Skin of body (tissue), 2 donors: ENCODE measurements around the gene PEAK3. TPM values are rescaled to one million over a fixed set of nuclear protein-coding genes. Genes with fewer than 3 reads are reported as not detected.

ENCODE experiments used
- DNase-seq: peaks from one replicate; lab custom pipeline; 2025; lab: John Stamatoyannopoulos, UW
- total RNA-seq: library from RNA; depleted of rRNA; stranded (reverse); fragments of >200 nt; gene quantifications from one replicate; pipeline ENCODE4 v1.2.3, GENCODE V29; 2014

Gene PEAK3
- total RNA-seq, 1 donor from 2014 or later = 0.20 TPM

DNA sequence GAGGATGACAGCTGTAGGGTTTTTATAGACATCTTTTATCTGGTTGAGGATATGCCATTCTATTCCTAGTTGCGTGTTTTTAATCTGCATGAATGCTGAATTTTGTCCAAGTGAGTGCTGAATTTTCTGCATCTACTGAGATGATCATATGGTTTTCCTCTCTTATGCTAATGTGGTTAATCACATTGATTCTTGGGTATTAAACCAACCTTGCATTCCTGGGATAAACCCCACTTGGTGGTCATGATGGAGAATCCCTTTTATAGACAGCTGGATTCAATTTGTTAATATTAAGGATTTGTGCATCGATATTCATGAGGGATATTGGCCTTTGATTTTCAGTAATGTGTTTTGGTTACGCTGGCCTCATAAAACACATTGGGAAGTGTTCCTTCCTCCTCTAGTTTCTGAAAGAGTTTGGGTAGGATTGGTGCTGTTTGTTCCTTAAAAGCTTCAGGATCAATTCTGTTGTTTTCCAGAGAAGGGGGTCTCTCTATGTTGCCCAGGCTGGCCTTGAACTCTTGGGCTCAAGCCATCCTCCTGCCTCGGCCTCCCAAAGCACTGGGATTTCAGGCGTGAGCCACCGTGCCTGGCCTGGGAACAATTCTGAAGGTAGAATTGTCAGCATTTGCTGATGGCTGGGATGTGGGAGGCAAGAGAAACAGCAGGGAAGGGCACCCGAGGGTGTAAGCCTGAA lies 33.3 kb upstream of the PEAK3 start:
- DNase-seq = no peak

DNA sequence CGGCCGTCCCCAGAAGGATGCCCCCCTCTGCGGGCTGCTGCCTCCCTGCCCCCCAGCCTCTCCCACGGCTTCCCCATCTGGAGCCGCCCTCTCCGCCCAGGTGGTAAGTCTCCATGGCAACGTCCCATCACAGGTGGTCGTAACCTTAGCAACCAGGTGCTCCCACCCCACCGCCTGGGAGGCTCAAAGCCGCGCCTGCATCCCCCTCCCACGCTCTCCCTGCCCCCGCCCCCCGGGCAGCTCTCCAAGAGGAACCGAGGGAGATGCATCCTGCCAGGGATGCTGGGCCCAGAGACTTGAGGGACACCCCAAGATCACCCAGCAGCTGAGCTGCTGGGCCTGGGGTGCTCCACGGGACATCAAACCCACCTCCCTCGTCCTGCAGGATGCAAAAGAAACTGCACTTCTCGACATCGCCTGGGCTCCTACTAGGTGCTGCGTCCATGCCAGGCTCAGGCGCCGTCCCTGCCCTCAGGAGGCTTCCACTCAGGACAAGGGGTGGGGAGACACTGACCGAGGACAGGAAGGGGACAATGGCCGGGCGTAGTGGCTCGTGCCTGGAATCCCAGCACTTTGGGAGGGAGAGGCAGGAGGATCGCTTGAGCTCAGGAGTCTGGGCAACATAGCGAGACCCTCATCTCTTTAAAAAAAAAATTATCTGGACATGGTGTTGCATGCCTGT lies 31.0 kb upstream of the PEAK3 start:
- DNase-seq = no peak

DNA sequence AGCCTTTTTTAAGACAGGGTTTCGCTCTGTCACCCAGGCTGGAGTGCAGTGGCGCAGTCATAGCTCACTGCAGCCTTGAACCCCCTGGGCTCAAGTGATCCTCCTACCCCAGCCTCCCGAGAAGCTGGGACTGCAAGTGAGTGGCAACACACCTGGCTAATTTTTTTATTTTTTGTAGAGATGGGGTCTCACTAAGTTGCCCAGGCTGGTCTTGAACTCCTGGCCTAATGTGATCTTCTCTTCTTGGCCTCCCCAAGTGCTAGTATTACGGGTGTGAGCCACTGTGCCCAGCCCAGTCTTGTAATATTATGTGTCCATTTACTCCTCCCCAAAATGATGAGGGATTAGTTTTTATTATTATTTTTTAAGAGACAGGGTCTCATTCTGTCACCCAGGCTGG lies 29.1 kb upstream of the PEAK3 start:
- no peak for DNase-seq

DNA sequence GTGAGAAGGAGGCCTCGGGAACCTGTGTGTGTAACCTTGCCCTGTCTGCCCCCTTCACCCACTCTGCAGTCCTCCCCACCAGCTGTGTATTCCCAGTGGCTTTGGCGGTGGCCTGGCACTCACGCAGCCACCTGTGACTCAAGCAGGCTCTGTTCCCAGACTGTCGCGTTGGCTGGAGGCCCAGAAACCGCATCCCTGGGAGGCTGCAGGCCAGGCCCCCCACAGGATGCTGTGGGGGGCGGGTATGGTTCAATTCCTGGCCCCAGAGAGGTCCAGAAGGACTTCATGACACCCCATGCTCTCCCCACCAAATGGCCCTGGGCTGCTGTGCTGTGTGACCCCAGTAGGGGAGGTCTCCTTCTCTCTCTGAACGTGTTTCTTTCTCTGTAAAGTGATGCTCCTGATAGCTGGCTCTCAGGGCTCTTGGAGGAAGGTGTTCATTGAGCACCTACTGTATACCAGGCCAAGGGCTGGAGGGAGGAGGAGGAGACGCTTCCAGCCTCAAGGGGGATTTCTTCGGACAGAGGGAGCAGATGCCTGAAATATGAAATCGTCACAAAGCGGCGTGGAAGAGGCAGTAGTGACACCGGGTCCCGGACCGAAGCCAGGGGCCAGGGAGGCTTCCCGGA lies 27.9 kb upstream of the PEAK3 start:
- no peak for DNase-seq

DNA sequence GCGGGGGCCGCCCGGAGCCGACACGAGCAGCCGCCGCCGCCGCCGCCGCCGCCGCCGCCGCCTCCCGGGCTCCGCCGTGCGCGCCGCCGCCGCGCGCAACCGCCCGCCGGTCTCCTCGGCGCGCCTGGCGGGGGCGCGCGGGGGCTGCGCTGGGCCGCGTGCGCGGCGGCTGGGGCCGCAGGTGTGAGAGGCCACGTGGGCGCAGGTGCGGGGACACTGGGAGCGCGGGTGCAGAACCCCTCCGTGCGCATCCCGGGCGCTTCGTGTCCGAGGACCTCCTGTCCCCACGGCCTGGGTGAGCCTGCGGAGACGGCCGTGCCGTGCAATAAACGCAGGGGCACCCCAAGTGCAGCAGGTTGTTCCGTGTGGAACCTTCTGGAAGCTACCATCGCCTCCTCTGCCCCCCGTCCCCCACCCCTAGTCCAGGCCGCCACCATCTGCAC lies 26.2 kb upstream of the PEAK3 start, which contains the start of gene LINGO3:
Gene LINGO3, minus strand, starts transcription at position 41 of the 443 bp plus-strand sequence. CDS start 16,378 bp downstream, outside the sequence.
- DNase-seq = no peak

DNA sequence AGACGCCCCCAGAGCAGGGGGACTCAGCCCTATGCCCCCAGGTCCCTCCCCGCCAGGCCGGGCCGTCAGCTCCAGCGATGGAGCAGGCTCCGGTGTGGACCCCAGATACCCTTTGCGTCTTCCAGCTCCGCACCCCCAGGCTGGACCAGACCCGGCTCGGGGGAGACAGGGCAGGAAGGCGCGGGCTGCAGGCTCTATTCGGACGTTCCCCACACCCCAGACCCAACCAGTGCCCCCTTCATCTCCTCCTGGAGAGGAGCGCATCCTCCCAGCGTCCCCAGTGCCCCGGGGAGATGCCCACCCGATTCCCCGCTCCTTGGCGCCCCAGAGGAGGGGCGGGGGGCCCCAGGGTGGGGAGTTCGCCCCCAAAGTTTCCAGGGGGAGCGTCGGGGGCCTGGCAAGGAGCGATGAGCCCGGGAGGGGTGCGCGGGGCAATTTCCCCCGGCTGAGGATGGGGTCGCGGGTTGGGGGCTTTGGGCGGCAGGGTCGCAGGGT lies 25.6 kb upstream of the PEAK3 start:
- no peak for DNase-seq

DNA sequence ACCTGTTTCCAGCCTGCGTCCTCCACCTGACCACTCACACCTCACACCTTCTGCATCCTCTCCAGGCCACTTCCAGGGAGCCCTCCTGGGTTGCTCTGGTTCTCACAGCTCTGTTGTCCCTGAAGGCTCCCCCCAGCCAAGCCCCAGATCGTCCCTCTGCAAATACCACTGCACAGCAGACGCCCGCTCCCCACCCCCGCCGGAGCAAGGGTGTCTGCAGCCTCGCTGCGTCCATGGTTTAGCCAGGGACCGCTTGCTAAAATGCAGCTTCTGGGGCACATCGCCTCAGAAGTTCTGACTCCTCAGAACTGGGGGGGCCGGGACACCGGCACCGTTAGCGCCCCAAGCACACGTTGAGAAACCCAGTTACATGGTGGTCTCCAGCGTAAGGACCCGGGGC lies 25.0 kb upstream of the PEAK3 start:
- no peak for DNase-seq

DNA sequence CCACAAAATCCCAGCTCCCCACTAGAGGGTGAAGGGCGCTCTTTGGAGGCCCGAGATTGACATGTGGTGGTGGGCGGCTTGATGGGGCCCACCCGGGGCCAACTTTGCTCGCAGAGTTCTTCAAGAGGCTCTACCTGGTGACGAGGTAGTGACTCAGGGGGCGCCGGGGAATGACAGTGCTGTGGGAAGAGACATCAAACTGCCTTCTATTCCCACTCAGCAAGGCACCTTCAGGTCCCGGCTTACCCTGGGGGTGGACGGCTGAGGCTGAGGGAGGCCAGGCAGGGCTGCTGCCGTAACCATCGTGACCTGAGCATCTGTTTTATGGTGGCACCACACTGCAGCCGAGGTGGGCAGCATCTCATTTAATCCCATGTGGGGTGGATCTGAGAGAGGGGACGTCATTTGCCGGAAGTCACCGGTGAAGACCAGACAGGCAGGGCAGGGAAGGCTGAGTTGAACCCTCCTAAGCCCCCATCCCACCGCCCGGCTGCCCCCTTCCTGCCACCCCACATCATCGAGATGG lies 24.4 kb upstream of the PEAK3 start:
- DNase-seq = no peak

DNA sequence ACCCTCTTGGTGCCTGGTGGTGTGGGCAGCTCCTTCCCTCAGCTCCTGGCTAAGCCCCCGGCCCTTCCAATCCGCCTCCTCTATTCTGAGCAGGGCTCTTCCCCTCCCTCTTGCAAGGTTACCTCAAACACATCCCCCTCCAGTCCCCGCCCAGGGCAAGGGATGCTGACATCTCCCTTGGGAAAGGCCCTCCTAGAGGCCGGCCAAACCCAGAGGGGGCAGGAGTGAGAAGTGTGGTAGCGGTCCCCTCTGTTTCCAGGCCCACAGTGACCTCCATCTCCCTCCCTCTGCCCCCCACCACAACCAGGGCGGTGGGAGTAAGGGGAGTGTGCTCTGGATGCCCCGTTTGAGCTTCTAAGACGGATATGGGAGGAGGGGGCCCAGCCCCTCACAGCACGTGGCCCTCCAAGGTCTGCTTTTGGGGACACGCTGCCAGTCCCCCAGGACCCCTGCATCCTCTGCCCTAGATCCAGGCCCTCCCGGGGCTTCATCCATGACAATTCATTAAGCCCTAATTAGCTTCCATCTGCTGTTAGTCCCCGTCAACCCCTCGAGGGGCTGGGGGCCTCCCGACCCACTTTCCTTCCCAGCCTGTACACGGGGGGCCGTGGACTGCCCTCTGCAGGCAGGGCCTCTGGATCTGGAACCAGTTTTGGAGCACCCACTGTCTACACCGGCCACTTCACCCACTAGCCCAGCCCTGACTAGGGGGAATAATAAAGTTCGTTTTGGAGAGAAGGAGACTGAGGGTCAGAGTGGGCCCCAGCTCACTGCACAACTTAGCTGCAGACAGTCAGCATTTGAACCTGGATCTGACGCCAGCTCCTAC lies 23.7 kb upstream of the PEAK3 start:
- DNase-seq = no peak

DNA sequence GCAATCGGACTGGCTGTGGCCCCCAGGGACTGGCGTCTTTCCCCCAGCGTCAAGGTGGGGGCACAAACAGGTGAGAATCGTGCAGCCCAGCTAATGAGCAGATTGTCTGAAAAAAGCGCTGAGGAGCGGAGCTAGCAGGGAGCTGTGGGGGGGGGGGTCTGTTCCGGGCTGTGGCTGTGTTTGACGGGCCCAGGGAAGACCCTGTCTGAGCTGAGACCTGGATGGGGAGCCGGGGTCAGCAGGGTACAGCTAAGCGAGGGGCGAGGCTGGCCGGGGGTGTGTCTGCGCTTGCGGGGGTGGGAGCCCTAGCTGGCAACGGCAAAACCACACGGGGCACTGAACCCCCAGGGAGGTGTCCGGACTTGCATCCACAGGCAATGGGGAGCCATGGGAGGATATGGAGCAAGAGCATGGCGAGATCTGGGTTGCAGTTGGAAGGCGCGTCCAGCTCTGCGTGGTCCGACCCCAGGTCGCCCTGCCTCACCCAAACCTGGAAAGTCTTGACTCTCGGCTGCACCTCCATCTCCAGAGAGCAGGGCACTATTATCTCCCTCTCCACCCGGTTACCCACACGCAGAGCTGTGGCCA lies 21.3 kb upstream of the PEAK3 start:
- DNase-seq = no peak

DNA sequence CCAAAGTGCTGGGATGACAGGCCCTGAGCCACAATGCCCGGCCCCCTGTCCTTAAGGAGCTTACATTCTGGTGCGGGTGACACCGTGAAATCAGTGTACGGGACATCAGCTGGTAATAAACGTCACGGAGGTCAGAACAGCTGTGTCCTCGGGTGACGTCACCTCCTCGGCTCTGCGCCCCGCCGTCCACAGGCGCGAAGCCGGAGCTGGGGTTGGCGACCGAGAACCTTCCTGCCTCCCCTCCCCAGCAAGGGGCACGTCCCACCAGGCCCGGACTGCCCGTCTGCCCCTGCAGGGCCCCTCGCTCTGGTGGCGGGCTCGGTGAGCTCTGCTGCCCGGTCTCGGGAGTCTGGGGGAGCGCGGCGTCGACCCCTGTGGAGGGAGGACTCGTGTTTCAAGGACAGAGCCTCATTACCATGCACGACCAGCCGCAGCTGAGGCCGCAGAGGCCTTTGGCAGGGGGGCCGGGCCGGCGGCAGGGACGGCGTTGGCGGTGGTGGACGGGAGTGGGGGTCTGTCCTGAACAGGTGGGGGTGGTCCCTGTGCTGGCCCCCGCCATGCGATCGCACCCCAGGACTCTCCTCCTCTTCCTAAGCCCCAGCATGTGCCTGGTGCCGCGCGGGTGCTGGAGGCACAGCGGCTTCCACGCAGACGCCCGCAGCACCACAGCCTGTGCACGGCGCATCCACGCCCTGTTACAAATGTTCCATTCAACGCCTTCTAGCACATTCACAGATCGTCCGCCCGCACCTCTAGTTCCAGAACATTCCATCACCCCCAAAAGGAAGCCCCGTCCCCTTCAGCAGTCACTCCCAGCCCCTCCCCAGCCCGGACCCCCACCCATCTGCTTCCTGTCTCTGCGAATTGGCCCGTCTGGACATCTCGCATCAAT lies 20.6 kb upstream of the PEAK3 start:
- DNase-seq = no peak

DNA sequence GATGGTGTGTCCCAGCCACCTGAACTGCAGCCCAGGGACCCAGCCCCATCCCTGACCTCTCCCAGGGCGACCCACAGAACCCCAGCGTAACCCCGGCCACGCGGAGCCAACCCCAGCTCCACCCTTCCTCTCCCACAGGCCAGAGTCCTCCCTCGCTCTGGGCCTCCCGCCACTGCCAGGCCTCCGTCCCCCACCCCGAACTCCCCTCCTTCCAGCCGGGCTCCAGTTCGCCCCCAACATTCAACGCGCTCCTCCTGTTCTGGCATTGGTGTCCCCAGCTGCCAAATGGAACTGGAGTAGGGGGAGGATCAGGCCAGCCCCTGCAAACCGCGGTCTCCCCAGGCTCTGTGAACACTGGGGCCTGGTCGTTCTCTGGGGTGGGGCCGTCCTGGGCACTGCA lies 18.6 kb upstream of the PEAK3 start:
- no peak for DNase-seq

DNA sequence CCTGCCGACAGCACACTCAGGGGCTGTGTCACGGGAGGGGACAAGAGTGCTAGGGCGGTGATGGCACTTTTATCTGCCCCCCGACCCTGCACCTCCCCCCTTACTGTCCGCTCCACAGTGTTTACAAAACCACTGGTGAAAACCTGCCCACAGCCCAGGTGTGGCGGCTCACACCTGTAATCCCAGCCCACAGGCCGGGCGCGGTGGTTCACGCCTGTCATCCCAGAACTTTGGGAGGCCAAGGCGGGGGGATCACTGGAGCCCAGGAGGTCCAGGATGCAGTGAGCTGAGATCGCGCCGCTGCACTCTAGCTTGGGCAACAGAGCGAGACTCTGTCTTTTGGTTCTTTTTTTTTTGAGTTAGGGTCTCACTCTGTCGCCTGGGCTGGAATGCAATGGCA lies 14.2 kb upstream of the PEAK3 start:
- no peak for DNase-seq

DNA sequence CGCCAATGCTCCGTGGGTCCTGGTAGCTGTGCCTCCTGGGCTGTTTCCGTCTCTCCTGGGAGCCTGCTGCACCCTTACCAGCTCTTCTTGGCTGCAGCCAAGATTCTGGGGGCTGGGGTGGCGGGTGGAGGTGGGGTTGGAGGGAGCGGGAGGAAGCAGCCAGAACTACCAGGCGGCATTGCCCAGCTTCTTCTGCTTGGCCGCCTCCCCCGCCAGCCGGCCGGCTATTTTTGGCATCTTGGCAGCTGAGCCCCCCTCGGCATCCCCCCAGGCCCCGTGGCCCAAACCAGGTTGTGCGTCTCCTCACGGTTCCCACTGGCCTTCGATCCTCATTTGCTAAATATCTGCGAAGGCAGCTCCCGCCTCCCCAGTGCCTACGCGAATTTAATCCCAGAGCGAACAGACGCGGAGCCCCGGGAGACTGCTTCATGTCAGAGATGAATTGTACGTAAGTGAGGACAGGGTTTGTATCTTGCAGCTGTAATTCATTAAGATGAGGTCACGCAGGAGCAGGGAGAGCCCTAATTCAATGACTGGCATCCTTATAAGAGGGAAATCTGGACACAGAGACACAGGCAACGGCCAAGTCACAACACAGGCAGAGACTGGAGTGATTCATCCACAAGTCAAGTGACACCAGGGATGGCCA lies 12.8 kb upstream of the PEAK3 start:
- DNase-seq = no peak

DNA sequence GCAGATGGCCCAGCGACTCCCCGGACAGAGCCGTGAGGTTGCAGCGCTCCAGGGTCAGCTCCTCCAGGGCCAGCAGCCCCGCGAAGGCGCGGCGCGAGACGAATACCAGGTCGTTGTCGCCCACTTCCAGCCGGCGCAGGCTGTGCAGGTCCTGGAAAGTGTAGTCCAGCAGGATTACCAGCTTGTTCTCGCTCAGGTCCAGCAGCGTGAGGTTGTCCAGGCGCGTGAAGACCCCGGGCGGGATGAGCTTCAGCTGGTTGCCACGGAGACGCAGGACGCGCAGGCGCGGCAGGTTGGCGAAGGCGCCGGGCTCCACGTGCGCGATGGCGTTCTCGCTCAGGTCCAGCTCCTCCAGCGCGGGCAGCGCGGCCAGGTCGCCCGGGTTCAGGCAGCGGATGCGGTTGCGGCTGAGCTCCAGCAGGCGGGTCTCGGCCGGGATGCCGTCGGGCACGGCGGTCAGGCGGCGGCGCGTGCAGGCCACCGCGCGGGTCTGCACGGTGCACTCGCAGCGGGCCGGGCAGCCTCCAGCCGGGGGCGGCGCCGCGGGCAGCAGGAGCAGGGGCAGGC lies 9.3 kb upstream of the PEAK3 start:
- DNase-seq = no peak

DNA sequence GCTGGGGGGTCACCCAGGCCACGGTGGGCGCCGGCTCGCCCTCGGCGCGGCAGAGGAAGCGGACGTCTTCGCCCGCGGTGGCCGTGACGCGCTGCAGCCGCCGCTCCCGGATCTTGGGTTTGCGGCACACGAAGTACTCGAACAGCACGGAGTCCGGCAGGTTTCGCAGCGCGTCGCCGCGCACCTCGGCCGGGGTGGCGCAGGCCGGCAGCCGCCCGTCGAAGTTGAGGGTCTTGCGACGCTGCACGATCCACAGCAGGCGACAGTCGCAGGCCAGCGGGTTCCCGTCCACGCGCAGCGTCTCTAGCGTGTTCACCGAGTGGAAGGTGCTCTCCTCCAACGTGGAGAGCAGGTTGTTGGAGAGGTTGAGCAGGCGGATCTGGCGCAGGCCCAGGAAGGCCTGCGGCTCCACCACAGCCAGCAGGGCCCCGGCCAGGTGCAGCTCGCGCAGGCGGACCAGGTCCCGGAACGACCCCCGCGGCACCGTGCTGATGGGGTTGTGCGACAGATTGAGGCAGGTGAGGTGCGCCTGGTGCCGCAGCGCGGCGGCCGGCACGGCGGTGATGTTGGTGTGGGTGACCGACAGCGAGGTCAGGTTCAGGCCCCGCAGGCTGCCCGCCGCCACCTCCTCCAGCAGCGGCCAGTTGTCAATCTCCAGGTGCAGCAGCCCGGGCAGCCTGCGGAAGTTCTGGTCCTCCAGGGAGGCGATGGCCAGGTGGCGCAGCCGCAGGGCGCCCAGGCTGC lies 8.6 kb upstream of the PEAK3 start:
- no peak for DNase-seq

DNA sequence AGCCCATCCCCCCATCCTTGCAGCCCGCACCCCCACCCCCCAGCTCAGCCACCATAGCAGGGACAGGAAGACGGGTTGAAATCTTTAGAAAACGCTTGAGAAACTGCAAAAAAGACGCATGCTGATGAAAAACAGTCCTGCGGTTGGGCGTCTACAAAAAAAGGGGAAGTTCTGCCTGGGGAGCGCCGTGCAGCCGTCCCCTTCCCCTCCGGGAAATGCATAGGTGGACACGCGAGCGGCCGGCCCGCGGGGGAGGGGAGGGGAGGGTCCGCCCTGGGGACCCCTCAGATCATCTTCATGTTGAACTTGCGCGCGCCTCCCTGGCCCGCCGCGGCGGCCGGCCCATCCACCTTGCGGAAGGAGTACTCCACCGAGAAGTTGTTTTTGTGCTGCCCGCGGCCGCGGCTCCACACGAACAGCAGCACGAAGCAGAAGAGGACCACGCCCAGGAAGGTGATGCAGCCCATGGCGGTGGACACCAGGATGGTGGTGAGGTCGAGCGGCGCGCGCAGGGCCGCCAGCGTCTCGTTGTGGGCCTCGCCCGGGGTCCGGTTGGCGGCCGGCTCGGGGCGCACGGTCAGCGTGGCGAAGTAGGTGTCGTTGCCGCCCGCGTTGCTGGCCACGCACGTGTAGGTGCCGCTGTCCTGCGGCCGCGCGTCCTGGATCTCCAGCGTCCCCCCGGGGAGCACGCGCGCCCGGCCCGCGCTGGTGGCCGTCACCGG lies 7.9 kb upstream of the PEAK3 start:
- no peak for DNase-seq
